OCI-M2 (cell line): Measurements from ENCODE around the gene NR3C2.

Experiments used
- DNase-seq: peaks from one replicate; lab custom pipeline; 2025; ENCODE audit not compliant: unreplicated experiment; lab: John Stamatoyannopoulos, UW

NR3C2 gene

GRCh38 chr4:148079961-148080360, 362.3 kb downstream of the NR3C2 start:
- DNase-seq = no peak

DNA sequence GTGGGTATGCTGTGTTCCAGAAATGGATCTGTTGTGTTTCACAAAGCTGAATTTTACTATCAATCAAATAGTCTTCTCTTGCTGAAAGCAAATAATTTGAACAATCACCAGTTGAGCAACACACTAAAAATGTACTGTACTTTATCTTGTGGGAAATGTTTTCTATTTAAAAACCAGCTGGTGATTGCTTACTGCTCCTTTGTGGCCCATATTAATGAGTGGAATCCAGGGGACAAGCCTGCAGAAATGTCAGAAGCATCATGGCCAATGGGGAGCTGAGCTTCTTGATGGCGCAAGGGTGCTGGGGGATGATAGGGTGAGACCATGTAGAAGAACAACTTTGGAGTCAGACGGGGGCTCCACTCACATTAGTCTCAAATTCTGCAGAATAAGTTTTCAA, 364.2 kb downstream of the NR3C2 start:
- no peak for DNase-seq

DNA sequence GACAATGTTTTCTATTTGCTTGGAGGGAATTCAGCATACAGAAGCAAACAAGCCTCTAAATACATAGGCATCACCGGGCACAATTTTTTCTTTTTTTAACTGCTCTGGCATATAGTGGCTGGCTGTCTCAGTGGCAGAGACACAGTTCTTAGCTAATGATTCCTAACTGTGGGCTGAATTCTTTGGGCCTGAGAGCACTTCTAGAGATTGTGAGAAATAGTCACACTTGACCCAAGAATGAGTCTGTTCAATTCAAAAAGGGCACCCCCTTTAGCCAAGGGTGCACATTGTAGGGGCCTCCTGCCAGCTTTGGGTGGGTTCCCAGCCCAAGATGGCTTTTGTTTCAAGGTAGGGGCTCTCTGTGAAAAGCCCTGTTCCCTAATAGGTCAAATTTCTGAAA, 364.6 kb downstream of the NR3C2 start:
- no peak for DNase-seq

DNA sequence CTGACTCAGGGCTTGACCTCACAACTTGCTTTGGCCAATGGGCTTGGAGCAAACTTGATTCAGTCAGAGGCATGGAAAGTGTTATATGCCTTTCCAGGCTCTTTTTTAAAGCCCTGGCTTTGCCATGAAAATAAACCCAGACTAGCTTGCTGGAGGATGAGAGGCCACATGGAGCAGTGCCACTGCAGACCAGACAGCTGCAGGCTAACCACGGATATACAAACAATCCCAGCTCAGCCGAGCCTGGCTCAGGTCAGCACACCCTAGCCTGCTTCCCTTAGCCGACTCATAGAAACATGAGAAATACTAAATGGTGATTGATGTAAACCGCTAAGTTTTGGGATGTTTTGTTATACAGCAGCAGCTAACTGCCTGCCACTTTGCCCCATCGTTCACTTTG, 365.2 kb downstream of the NR3C2 start:
- DNase-seq = no peak

GRCh38 chr4:148075438-148075837, 366.8 kb downstream of the NR3C2 start:
- DNase-seq = no peak

GRCh38 chr4:148074462-148074861, 367.8 kb downstream of the NR3C2 start:
- DNase-seq = no peak

DNA sequence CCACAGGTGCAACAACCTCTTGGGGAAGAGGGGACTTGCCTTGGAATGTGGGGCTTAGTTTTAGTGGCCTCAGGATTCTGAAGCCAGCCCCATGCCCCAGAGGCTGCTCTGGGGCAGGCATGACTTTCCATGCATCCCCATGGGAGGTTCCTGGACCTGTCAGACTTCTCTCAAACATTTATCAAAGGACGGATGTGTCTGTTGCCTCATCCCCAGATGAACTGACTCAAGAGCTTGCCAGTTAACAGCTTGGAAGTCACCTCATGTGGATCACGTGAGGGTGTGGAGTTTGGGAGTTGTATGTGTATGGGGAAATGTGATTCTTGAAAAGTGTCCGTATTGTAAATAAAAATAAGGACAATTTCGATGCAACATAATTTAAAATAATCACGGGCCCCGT, 368.9 kb downstream of the NR3C2 start:
- DNase-seq = no peak

DNA sequence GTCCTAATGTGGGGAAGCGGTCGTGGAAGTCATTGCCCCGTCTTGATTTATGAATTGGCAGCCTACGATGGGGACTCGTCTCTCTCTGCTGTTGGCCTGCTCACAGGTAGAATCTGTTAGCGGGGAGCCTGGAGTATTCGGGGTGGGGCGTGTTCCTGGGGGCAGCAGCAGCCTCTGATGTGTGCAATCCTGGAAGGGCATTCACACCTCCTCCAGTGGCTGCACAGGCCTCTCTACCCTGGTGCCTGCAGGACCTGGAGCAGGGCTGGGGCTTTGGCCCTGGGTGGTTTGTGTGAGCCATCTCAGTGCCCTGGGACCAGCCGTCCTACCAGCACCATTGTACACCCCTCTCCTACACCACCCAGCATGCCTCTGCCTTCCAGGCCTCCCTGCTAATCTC, 369.4 kb downstream of the NR3C2 start:
- no peak for DNase-seq

- DNase-seq = no peak
Observed at GRCh38 chr4:148071009-148071408, 371.2 kb downstream of the NR3C2 start.

- no peak for DNase-seq
Observed at GRCh38 chr4:148069895-148070178, 372.4 kb downstream of the NR3C2 start.

DNA sequence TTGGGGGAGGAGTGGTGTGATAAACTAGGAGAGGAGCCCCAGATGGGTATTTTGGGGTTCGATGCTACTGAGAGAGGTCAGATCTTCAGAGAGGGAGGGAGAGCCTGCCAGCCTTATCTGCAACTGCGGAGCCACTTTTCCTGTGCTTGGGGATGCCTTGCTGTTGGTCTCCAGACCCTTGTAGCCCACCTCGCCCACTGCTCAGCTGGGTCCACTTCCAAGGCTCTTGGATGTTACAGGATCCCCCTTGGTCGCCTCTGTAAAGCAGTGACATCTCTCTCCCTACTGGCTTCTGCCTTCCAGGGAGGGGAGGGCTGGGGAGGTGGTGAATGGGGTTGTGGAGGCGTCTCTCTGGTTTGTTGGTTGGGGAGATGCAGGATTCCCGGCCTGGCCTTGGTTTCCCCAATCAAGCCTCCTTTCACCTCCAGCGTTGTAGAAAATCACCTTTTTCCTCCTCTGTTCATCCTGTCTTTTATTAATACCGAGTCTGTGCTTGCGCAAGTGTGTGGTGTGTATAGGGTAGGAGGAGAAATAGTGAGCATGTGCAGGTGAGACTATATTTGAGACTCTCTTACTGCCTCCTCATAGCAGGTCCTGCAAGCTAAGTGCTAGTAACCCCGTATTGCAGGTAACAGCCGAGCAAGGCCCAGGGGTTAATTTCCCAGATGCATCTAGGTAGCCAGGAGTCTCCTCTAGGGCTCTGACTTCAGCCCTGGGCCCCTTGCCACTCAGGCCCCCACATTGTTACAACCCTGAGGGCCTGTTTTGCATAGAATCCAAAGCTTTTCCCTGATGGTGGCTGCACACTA, 372.9 kb downstream of the NR3C2 start:
- DNase-seq = no peak

- no peak for DNase-seq
Observed at GRCh38 chr4:148068065-148068911, 373.9 kb downstream of the NR3C2 start.

GRCh38 chr4:148067301-148067916, 374.8 kb downstream of the NR3C2 start:
- no peak for DNase-seq

DNA sequence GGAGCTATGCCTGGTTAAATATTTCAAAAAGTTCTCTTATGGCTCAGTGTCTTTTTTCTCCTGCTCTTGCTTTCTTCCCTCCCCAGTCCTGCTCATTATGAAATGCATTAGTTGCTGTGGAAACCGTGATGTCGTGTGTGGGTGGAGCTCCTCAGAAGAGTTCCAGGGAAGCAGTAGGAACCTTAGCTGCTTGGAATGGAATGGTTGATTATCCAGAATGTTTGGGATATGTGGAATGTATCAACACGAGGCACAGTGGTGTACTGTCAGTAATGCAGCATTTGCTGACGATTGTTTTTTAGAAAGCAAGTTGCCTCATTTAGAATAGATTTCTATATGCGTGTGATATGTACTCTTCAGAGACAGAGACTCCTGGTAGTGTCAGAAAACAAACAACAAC, 377.1 kb downstream of the NR3C2 start:
- DNase-seq = no peak

DNA sequence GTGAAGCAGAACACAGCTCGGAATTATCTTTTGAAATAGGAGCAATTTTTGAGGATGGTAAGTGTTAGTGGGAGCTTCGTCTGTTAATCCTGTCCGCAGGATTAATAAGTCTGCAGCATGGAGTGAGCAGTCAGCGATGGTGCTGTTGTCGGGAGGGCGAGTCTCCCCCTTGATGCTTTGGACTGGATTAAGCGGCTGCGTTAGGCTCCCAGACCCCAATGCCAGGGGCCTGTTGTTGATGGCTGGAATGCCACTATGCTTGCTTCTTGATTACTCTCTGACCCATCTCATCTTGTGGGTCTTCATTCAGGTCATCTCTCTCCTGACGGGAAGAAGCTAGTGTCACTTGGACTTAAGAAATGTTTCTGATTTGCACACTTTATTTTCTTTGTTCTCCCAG, 377.8 kb downstream of the NR3C2 start:
- no peak for DNase-seq

- no peak for DNase-seq
Observed at GRCh38 chr4:148062301-148062950, 379.8 kb downstream of the NR3C2 start.

GRCh38 chr4:148061795-148062194, 380.4 kb downstream of the NR3C2 start:
- no peak for DNase-seq

DNA sequence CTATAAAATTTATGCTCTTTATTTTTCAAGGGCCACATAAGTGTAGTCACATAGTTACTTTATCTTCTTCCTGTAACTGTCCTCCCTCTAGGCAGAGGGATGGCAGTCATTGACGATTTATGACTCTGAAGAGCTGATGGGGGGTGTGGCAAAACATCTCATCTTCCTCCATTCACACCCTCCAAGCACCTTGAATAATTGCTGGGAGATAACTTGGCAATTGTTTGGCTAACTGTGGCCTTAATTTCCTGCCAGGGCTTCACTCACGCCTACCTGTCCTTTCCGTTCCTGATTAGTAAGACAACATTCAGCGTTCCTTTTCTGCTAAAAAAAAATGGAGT, 381.1 kb downstream of the NR3C2 start:
- DNase-seq = no peak

DNA sequence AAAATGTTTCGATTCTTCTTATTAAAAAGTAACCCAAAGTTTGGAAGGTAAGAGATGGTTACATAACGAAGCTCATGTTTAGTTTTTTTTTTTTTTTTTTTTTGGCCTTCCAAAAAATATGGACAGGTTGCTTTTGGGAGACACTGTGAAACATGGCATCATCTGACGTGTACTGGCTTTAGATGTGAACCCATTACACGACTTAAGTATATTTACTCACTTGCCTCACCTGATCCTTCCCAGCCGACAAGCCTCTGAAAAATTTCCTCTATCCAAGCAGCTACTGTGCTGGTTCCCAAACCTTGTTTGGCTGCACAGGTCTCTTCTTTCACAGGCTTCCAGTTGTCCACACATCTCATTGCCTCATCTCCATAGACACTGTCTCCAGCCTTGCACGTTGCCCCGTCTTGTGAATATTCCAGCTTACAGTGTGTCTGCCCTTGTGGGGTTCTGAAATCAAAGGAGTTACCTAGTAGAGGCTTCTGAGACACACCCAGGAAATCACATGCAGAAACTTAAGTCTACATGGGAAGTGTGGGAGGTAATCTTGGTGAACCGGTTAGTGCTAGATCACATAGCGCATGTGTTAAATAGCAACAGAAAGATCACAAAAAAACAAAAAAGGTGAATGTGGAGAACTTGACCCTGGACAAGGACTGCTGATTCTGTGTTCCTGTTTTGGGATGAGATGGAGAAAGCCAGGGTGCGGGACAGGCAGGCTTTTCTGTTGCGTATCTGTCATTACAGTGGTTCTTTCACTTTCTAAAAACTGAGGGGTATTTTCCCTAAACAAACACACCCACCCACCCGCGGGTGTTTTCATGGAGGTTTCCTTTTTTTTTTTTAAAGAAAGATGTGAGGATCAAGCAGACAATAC, 381.7 kb downstream of the NR3C2 start:
- DNase-seq = no peak

- DNase-seq = no peak
Observed at GRCh38 chr4:148059617-148060180, 382.5 kb downstream of the NR3C2 start.
